Fibroblast of mammary gland (primary cell): ENCODE results near the gene CLIP4.

Experiments used
- DNase-seq: peaks from one replicate; pipeline ENCODE4 v3.0.0-alpha.2; 2010; ENCODE audit warnings: low read depth
- H3K4me3 ChIP-seq: 2 replicates; pipeline ENCODE4 v1.5.1; 2011; ENCODE audit warnings: low read depth, mild to moderate bottlenecking, low read length, moderate library complexity; ENCODE audit not compliant: control insufficient read depth
- CTCF ChIP-seq: conservative IDR thresholded peaks from 2 replicates; pipeline ENCODE4 v1.5.1; 2011; ENCODE audit warnings: low read depth, low read length, inconsistent platforms; ENCODE audit not compliant: control insufficient read depth, insufficient read depth

CLIP4 gene

GRCh38 chr2:29202819-29203495, 87.7 kb downstream of the CLIP4 start:
- no peak for DNase-seq
- no peak for TF ChIP-seq CTCF
- no peak overlapping the region for H3K4me3 ChIP-seq

- DNase-seq = no peak
- no peak for TF ChIP-seq CTCF
- H3K4me3 ChIP-seq = no peak overlapping the region
Observed at GRCh38 chr2:29206941-29207340, 91.7 kb downstream of the CLIP4 start.

- no peak for TF ChIP-seq CTCF
- no peak for DNase-seq
- H3K4me3 ChIP-seq = no peak overlapping the region
Observed at GRCh38 chr2:29207352-29208148, 92.3 kb downstream of the CLIP4 start.

- no peak for DNase-seq
- no peak for TF ChIP-seq CTCF
- no peak overlapping the region for H3K4me3 ChIP-seq
Observed at GRCh38 chr2:29209551-29209950, 94.3 kb downstream of the CLIP4 start.

GRCh38 chr2:29212009-29212408, 96.8 kb downstream of the CLIP4 start:
- H3K4me3 ChIP-seq = no peak overlapping the region
- TF ChIP-seq CTCF = no peak
- DNase-seq = peak; percentile 41

- no peak for TF ChIP-seq CTCF
- no peak overlapping the region for H3K4me3 ChIP-seq
- peak; percentile 17 for DNase-seq
Observed at GRCh38 chr2:29213888-29214291, 98.7 kb downstream of the CLIP4 start.
